GM13977 (cell line): ENCODE measurements around the gene CD6.
A peak's percentile ranks its signal among the peaks of the same experiment; 100 is the strongest.

ENCODE experiments used
- DNase-seq: peaks from one replicate; pipeline ENCODE4 v3.0.0; 2012; ENCODE audit warnings: low spot score
- CTCF ChIP-seq: IDR thresholded peaks from 2 replicates; pipeline ENCODE4 v1.5.1; 2012; ENCODE audit warnings: mild to moderate bottlenecking, control low read depth; ENCODE audit not compliant: insufficient read depth; ENCODE audit errors: extremely low read depth, missing control alignments
- in situ Hi-C: fragments of 300-500 bp; cut with MboI; formaldehyde crosslinking; loops from one replicate; pipeline ENCODE4 v1.12.0; 2022; ENCODE audit warnings: low sequenced_read_pairs, low pct_unique_long_range_greater_than_20kb, mixed read lengths, inconsistent platforms; ENCODE audit not compliant: unreplicated experiment

The CD6 gene

GRCh38 chr11:60960405-60960804 is 11.1 kb upstream of the CD6 start:
- in situ Hi-C loops: loop anchor here (10.0 kb wide), 1 partner anchor 164 kb away; no protein-coding TSS in a partner anchor
- no peak for DNase-seq
- TF ChIP-seq CTCF: no peak

- DNase-seq: no peak
- in situ Hi-C loops: loop anchor here (10.0 kb wide), 1 partner anchor 160 kb away; no protein-coding TSS in a partner anchor
- no peak for TF ChIP-seq CTCF
Measured at GRCh38 chr11:60964801-60965200, 6.7 kb upstream of the CD6 start.

GRCh38 chr11:60966890-60967289 is 4.6 kb upstream of the CD6 start:
- DNase-seq: no peak
- TF ChIP-seq CTCF: no peak
- in situ Hi-C loops: loop anchor here (10.0 kb wide), 1 partner anchor 158 kb away; no protein-coding TSS in a partner anchor

GRCh38 chr11:60968223-60968622 is 3.3 kb upstream of the CD6 start:
- DNase-seq: no peak
- in situ Hi-C loops: loop anchor here (10.0 kb wide), 1 partner anchor 157 kb away; no protein-coding TSS in a partner anchor
- TF ChIP-seq CTCF: no peak

- peak; percentile 93 for TF ChIP-seq CTCF
- in situ Hi-C loops: no loop called here
- peak; percentile 79 for DNase-seq
Measured at GRCh38 chr11:60970369-60970774, 1.1 kb upstream of the CD6 start.

- DNase-seq: no peak
- no peak for TF ChIP-seq CTCF
- in situ Hi-C loops: no loop called here
Measured at GRCh38 chr11:60970890-60971289, 590 bp upstream of the CD6 start.
